GM12878 (cell line): ENCODE data around the gene OR4D5. TPM values are rescaled to one million over a fixed set of nuclear protein-coding genes. Genes with fewer than 3 reads are reported as not detected.

Experiments
- ATAC-seq: fragments of 200-7000 bp; cut with Tn5 transposase; 3 replicates; pipeline ENCODE4 v1.9.1; 2020; ENCODE audit warnings: mild to moderate bottlenecking, moderate library complexity
- BruUV-seq: library from RNA; stranded (reverse); fragments of 400-500 nt; replicated peaks from 2 replicates; lab custom pipeline; 2021; lab: Mats Ljungman, UMichigan
- CTCF ChIA-PET: fragments of 300-600 bp; sonication (Branson Sonifier 250); formaldehyde crosslinking; extraction: SDS; loops from one replicate; lab custom pipeline; 2021; ENCODE audit warnings: inconsistent platforms; lab: Yijun Ruan, JAX
- POLR2A ChIA-PET: fragments of 350-600 bp; formaldehyde crosslinking; extraction: SDS; loops from one replicate; lab custom pipeline; 2021; ENCODE audit warnings: inconsistent platforms; lab: Charles Lee
- RAD21 ChIA-PET: fragments of 300-600 bp; sonication (Branson Sonifier 250); formaldehyde crosslinking; loops from one replicate; lab custom pipeline; 2023; ENCODE audit warnings: antibody characterized with exemption; ENCODE audit not compliant: unreplicated experiment; lab: Charles Lee
- SMC1A ChIA-PET: fragments of 300-600 bp; sonication (Branson Sonifier 250); formaldehyde crosslinking; loops from one replicate; lab custom pipeline; 2023; ENCODE audit not compliant: unreplicated experiment, uncharacterized antibody; lab: Charles Lee
- DNase-seq: peaks from one replicate; pipeline ENCODE4 v3.0.0-alpha.2; 2011; ENCODE audit warnings: low read depth, low spot score
- FAIRE-seq: peaks from 3 replicates; lab custom pipeline; 2011; peaks lifted over from hg19 to GRCh38; lab: Jason Lieb, UNC
- H2AFZ ChIP-seq: 2 replicates; pipeline ENCODE4 v1.6.0; 2011; ENCODE audit warnings: low read depth, low read length, control low read depth; ENCODE audit not compliant: control insufficient read depth
- H3K27ac ChIP-seq: 2 replicates; pipeline ENCODE4 v1.5.1; 2011; ENCODE audit warnings: control low read depth; ENCODE audit not compliant: control insufficient read depth, insufficient read depth
- H3K27me3 ChIP-seq, 2 experiments: replicated peaks in 1 of 2; 2 replicates each; pipeline versions ENCODE4 v1.6.0 to v1.6.1; 2011; ENCODE audit warnings: low read length in 1 of 2; ENCODE audit not compliant: control insufficient read depth in 2 of 2, insufficient read depth in 2 of 2
- H3K36me3 ChIP-seq, 2 experiments: 2 replicates each; pipeline ENCODE4 v1.5.1; 2011; ENCODE audit warnings: low read length in 1 of 2; ENCODE audit not compliant: control insufficient read depth in 2 of 2, insufficient read depth in 2 of 2
- H3K4me1 ChIP-seq: 2 replicates; pipeline ENCODE4 v1.6.1; 2011; ENCODE audit warnings: mild to moderate bottlenecking, low read length, moderate library complexity, mixed read lengths; ENCODE audit not compliant: control insufficient read depth, insufficient read depth
- H3K4me2 ChIP-seq: 2 replicates; pipeline ENCODE4 v1.6.0; 2011; ENCODE audit warnings: control low read depth; ENCODE audit not compliant: control insufficient read depth, insufficient read depth
- H3K4me3 ChIP-seq: fragments of 200-600 bp; sonication (generic); 2 replicates; pipeline ENCODE4 v1.5.1; 2016
- H3K79me2 ChIP-seq: 2 replicates; pipeline ENCODE4 v1.6.0; 2011; ENCODE audit warnings: low read length; ENCODE audit not compliant: control insufficient read depth, insufficient read depth
- H3K9ac ChIP-seq: 2 replicates; pipeline ENCODE4 v1.8.0; 2011; ENCODE audit warnings: low read length, control low read depth, mixed read lengths; ENCODE audit not compliant: control insufficient read depth, insufficient read depth
- H3K9me3 ChIP-seq: replicated peaks from 3 replicates; pipeline ENCODE4 v1.5.1; 2011; ENCODE audit warnings: mild to moderate bottlenecking, low read length; ENCODE audit not compliant: control insufficient read depth, insufficient read depth
- H4K20me1 ChIP-seq: 2 replicates; pipeline ENCODE4 v1.6.0; 2011; ENCODE audit not compliant: control insufficient read depth, insufficient read depth
- CEBPZ ChIP-seq: fragments of 150-350 bp; IDR thresholded peaks from 2 replicates; pipeline ENCODE4 v1.6.1; 2016; ENCODE audit warnings: low read depth, low read length
- FOXK2 ChIP-seq: fragments of 450-650 bp; IDR thresholded peaks from 2 replicates; pipeline ENCODE4 v1.6.1; 2017; ENCODE audit warnings: mild to moderate bottlenecking, moderate library complexity
- FOXM1 ChIP-seq: IDR thresholded peaks from 2 replicates; pipeline ENCODE4 v1.6.1; 2012; ENCODE audit warnings: low read depth, mild to moderate bottlenecking, inconsistent platforms, low read length, moderate library complexity
- IRF5 ChIP-seq: fragments of 450-650 bp; IDR thresholded peaks from 2 replicates; pipeline ENCODE4 v1.6.1; 2017; ENCODE audit warnings: borderline replicate concordance
- JUNB ChIP-seq: IDR thresholded peaks from 2 replicates; pipeline ENCODE4 v1.6.1; 2016; ENCODE audit warnings: antibody characterized with exemption, mild to moderate bottlenecking
- JUND ChIP-seq: IDR thresholded peaks from 2 replicates; pipeline ENCODE4 v1.6.1; 2012; ENCODE audit warnings: low read depth, mild to moderate bottlenecking, low read length, improper control_type of control experiment, moderate library complexity
- MEF2A ChIP-seq: IDR thresholded peaks from 2 replicates; pipeline ENCODE4 v1.6.1; 2011; ENCODE audit warnings: low read depth, mild to moderate bottlenecking, low read length, moderate library complexity; ENCODE audit not compliant: insufficient read depth
- MXI1 ChIP-seq: fragments of 150-350 bp; IDR thresholded peaks from 2 replicates; pipeline ENCODE4 v1.6.1; 2011; ENCODE audit warnings: low read depth, mild to moderate bottlenecking, inconsistent platforms, low read length, improper control_type of control experiment
- NR2C1 ChIP-seq: fragments of 450-650 bp; IDR thresholded peaks from 2 replicates; pipeline ENCODE4 v1.6.1; 2017; ENCODE audit warnings: antibody characterized with exemption, mild to moderate bottlenecking, moderate library complexity
- PKNOX1 ChIP-seq: fragments of 450-650 bp; IDR thresholded peaks from 2 replicates; pipeline ENCODE4 v1.6.1; 2016; ENCODE audit warnings: mild to moderate bottlenecking
- SRF ChIP-seq, 2 experiments: IDR thresholded peaks; 2 replicates each; pipeline ENCODE4 v1.6.1; 2011; ENCODE audit warnings: low read depth in 2 of 2, low read length in 2 of 2, mild to moderate bottlenecking in 1 of 2, moderate library complexity in 1 of 2
- TAF1 ChIP-seq: IDR thresholded peaks from 2 replicates; pipeline ENCODE4 v1.6.1; 2011; ENCODE audit warnings: mild to moderate bottlenecking, low read depth, low read length, borderline replicate concordance
- in situ Hi-C: fragments of 300-500 bp; cut with MboI; formaldehyde crosslinking; loops from 9 replicates; pipeline ENCODE4 v1.14.3; 2018; ENCODE audit warnings: mixed read lengths
- intact Hi-C: fragments of 100-400 bp; cut with micrococcal nuclease; formaldehyde crosslinking; loops from one replicate; pipeline ENCODE4 v1.14.2; 2022; ENCODE audit not compliant: unreplicated experiment
- polyA plus RNA-seq, 11 experiments: library from polyadenylated mRNA; depleted of rRNA in 4 of 11; unstranded in 6 of 11; stranded (reverse) in 5 of 11; fragments of >200 nt; fragmentation: Nextera tagmentation in 4 of 11; fragmentation: Illumina TruSeq in 1 of 11; extraction: Ambion mirVana in 4 of 11; extraction: Trizol in 1 of 11; gene quantifications; 1 replicate in 1 of 11; 2 replicates in 10 of 11; pipeline versions ENCODE4 v1.2.1 to v1.2.3, GENCODE V29; 2011 to 2016; ENCODE audit warnings: inconsistent platforms in 2 of 11, missing spikeins in 2 of 11, low read depth in 1 of 11
- total RNA-seq, 4 experiments: library from RNA; depleted of rRNA in 3 of 4; stranded (reverse); fragments of >200 nt in 3 of 4; fragmentation: Illumina TruSeq in 1 of 4; extraction: Trizol in 1 of 4; gene quantifications; 2 replicates each; pipeline versions ENCODE4 v1.2.1 to v1.2.3, GENCODE V29; 2013 to 2021
- TF ChIP-seq, protein P1 (sequence below): fragments of 450-650 bp; IDR thresholded peaks from 2 replicates; pipeline ENCODE4 v1.6.1; 2017; ENCODE audit warnings: mild to moderate bottlenecking, moderate library complexity

Gene OR4D5
- total and polyA plus RNA-seq, 10 of the 15 experiments (the other 5 are each of a cell fraction or from before 2014, with no cell fraction given): not detected

DNA sequence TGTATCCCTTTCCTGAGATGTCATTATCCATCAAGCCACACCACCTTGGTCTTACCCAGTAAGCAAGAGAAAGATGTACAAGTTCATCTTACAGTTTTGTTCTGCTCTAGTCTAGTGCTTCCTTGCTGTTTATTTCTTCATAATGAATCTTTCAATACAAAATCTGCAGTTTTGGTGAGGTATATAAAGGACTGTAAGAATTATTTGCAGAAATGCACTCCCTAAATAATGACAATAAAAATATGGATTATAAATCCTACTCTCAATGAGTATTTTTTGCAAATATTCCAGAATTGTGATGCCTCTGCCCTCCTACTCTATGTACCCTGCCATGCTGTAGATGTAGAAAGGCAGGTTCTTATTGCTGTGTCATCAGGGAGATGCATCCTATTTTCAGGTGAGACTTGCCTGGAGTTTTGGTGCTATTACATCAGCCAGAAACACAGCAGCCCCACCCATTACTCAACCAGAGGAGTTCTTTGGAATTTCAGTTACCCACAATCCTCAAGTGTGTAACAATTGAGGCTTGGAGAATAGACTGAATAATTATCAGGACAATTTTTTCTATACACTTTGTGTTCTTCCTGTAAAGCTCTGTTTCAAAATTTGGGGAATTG is 38.4 kb downstream of the OR4D5 start, which contains the start of gene OR10S1:
OR10S1 (minus strand) TSS at position 51 of the 617 bp plus-strand sequence. CDS start 117 bp downstream, outside the sequence.
- POLR2A ChIA-PET: no interaction called here
- TF ChIP-seq PKNOX1 (no peak), IRF5 (no peak), FOXM1 (no peak), FOXK2 (no peak), MEF2A (no peak), CEBPZ (no peak), TAF1 (no peak), MXI1 (no peak), NR2C1 (no peak), SRF (IDR thresholded peaks at IDR 0.05; ENCODE audit: low read depth in 2 of 2, low read length in 2 of 2) (no peak), JUNB (no peak), JUND (no peak)
- TF ChIP-seq, protein P1, sequence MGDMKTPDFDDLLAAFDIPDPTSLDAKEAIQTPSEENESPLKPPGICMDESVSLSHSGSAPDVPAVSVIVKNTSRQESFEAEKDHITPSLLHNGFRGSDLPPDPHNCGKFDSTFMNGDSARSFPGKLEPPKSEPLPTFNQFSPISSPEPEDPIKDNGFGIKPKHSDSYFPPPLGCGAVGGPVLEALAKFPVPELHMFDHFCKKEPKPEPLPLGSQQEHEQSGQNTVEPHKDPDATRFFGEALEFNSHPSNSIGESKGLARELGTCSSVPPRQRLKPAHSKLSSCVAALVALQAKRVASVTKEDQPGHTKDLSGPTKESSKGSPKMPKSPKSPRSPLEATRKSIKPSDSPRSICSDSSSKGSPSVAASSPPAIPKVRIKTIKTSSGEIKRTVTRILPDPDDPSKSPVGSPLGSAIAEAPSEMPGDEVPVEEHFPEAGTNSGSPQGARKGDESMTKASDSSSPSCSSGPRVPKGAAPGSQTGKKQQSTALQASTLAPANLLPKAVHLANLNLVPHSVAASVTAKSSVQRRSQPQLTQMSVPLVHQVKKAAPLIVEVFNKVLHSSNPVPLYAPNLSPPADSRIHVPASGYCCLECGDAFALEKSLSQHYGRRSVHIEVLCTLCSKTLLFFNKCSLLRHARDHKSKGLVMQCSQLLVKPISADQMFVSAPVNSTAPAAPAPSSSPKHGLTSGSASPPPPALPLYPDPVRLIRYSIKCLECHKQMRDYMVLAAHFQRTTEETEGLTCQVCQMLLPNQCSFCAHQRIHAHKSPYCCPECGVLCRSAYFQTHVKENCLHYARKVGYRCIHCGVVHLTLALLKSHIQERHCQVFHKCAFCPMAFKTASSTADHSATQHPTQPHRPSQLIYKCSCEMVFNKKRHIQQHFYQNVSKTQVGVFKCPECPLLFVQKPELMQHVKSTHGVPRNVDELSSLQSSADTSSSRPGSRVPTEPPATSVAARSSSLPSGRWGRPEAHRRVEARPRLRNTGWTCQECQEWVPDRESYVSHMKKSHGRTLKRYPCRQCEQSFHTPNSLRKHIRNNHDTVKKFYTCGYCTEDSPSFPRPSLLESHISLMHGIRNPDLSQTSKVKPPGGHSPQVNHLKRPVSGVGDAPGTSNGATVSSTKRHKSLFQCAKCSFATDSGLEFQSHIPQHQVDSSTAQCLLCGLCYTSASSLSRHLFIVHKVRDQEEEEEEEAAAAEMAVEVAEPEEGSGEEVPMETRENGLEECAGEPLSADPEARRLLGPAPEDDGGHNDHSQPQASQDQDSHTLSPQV: no peak

More for the DNA sequence above, 38.4 kb downstream of the OR4D5 start, which contains the start of gene OR10S1:
- H2AFZ ChIP-seq: no peak within 1 kb of the TSS
- no peaks in the 10 kb centered on the region for H3K4me1 ChIP-seq
- FAIRE-seq (no peak), ATAC-seq (no peak), DNase-seq (no peak)
- no peaks in the 10 kb centered on the region for H3K27me3 ChIP-seq
- no peak within 1 kb of the TSS for H3K4me3 ChIP-seq
- H3K79me2 ChIP-seq: no peaks in the 10 kb centered on the region
- no peaks in the 10 kb centered on the region for H3K9me3 ChIP-seq
- ChIA-PET SMC1A (no interaction called here), RAD21 (no interaction called here), CTCF (no interaction called here)
- no peaks in the 10 kb centered on the region for H3K36me3 ChIP-seq
- intact Hi-C loops: no loop called here
- H3K27ac ChIP-seq: no peak within 1 kb of the TSS
- H3K4me2 ChIP-seq: no peak within 1 kb of the TSS
- H4K20me1 ChIP-seq: no peaks in the 10 kb centered on the region
- no peak within 1 kb of the TSS for H3K9ac ChIP-seq
- BruUV-seq: no TSS peak
- in situ Hi-C loops: no loop called here
